ENCODE measurements around the gene TRAF2. TPM values are rescaled to one million over a fixed set of nuclear protein-coding genes. Genes with fewer than 3 reads are reported as not detected.

The TRAF2 gene
- total and polyA plus RNA-seq, 2 of the 4 experiments (the other 2 are of a cell fraction): 6.6 to 12.0 TPM

DNA sequence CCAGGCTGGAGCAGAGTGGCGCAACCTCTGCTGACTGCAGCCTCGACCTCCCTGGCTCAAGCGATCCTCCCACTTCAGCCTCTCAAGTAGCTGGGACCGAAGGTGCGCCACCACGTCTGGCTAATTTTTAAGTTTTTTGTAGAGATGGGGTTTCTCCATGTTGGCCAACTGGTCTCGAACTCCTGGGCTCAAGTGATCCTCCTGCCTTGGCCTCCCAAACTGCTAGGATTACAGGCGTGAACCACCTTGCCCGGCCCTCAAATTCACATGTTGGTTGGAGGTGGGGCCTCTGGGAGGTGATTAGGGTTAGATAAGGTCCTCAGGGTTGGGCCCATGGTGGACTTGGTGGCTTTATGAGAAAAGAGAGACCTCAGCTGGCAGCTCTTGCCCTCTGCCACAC lies 75.8 kb downstream of the TRAF2 start:
- POLR2A ChIA-PET (ENCODE audit: unreplicated experiment): no interaction called here
- Histone ChIP-seq H3K79me1 (ENCODE audit: low read depth in 1 of 2, low read length in 2 of 2) (no peaks in the 10 kb centered on the region), H2AK5ac (ENCODE audit: low read depth, low read length) (no peak overlapping the region), H3K9me1 (ENCODE audit: insufficient read depth, low read length) (peaks cover 2% of the 10 kb centered on the region; the same call in 1 of the 2 replicates), H3K56ac (ENCODE audit: extremely low read depth, insufficient read depth, low read length) (no peak overlapping the region), H3K14ac (replicated peaks; ENCODE audit: low read depth, low read length) (no peak overlapping the region), H4K20me1 (ENCODE audit: insufficient read depth, low read length) (no peaks in the 10 kb centered on the region), H2AFZ (replicated peaks; ENCODE audit: low read length, poor library complexity) (no peak overlapping the region), H4K8ac (ENCODE audit: low read depth in 2 of 2, low read length in 2 of 2) (no peak overlapping the region), H3K4ac (ENCODE audit: low read depth, low read length) (no peak overlapping the region), H4K5ac (ENCODE audit: low read depth, low read length) (no peak overlapping the region), H2BK120ac (ENCODE audit: low read depth, low read length) (no peak overlapping the region), H2BK20ac (ENCODE audit: low read depth, low read length) (no peak overlapping the region), H2AK9ac (replicated peaks; ENCODE audit: low read depth, low read length, poor library complexity) (no peak overlapping the region), H3K9ac (ENCODE audit: low read depth, low read length) (no peak overlapping the region), H3K18ac (ENCODE audit: low read depth, low read length) (no peak overlapping the region), H3K4me2 (ENCODE audit: low read depth, low read length) (no peak overlapping the region), H3K27ac (ENCODE audit: insufficient read depth, low read length) (no peak overlapping the region), H3K27me3 (ENCODE audit: control insufficient read depth, insufficient read depth, low read length) (peaks cover 26% of the 10 kb centered on the region), H3K4me3 (ENCODE audit: insufficient read depth, low read depth, low read length) (no peak overlapping the region), H2BK5ac (ENCODE audit: low read depth, low read length, poor library complexity, severe bottlenecking) (no peak overlapping the region), H3K4me1 (ENCODE audit: control insufficient read depth, insufficient read depth, low read length) (no peaks in the 10 kb centered on the region), H3K23ac (ENCODE audit: low read depth, low read length) (no peak overlapping the region), H3K9me3 (ENCODE audit: control insufficient read depth, insufficient read depth, low read length) (no peaks in the 10 kb centered on the region), H4K91ac (ENCODE audit: insufficient read depth, low read depth, low read length) (no peak overlapping the region), H3K36me3 (ENCODE audit: control insufficient read depth, insufficient read depth, low read length) (no peaks in the 10 kb centered on the region), H2BK15ac (ENCODE audit: low read depth, low read length) (no peak overlapping the region)
- no peak for DNase-seq
- ATAC-seq (ENCODE audit: low read depth): no peak
- BruUV-seq (replicated peaks): no TSS peak
- no CpG with 5 or more reads among the region's 9 CpGs for WGBS, 2 experiments (ENCODE audit: extremely low coverage in 2 of 2, insufficient read length in 1 of 2)
- in situ Hi-C loops (cut with MboI; ENCODE audit: low sequenced_read_pairs) (no loop called here), intact Hi-C loops (cut with micrococcal nuclease) (no loop called here), dilution Hi-C loops (cut with HindIII; ENCODE audit: low sequenced_read_pairs, unreplicated experiment) (no loop called here)
- no peak for TF ChIP-seq MXI1 (IDR thresholded peaks at IDR 0.05; ENCODE audit: borderline replicate concordance, low read depth, low read length)
- no peak for TF ChIP-seq POLR2A (IDR thresholded peaks at IDR 0.05; ENCODE audit: low read depth, low read length)
- TF ChIP-seq CEBPB (IDR thresholded peaks at IDR 0.05; ENCODE audit: low read depth, low read length): no peak
- TF ChIP-seq BHLHE40 (IDR thresholded peaks at IDR 0.05; ENCODE audit: low read depth, low read length): no peak
- TF ChIP-seq, protein P1, sequence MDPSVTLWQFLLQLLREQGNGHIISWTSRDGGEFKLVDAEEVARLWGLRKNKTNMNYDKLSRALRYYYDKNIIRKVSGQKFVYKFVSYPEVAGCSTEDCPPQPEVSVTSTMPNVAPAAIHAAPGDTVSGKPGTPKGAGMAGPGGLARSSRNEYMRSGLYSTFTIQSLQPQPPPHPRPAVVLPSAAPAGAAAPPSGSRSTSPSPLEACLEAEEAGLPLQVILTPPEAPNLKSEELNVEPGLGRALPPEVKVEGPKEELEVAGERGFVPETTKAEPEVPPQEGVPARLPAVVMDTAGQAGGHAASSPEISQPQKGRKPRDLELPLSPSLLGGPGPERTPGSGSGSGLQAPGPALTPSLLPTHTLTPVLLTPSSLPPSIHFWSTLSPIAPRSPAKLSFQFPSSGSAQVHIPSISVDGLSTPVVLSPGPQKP (IDR thresholded peaks at IDR 0.05; ENCODE audit: borderline replicate concordance, low read depth, low read length): no peak
- TF ChIP-seq RCOR1 (IDR thresholded peaks at IDR 0.05; ENCODE audit: insufficient replicate concordance, low read length): no peak
- CTCF ChIA-PET: no interaction called here
